IMR-90 (cell line): ENCODE results near the gene CDK1. TPM values are rescaled to one million over a fixed set of nuclear protein-coding genes. Genes with fewer than 3 reads are reported as not detected.

Experiments used
- ATAC-seq: fragments of 200-7000 bp; cut with Tn5 transposase; 2 replicates; pipeline ENCODE4 v1.9.1; 2020; ENCODE audit warnings: low read depth, mild to moderate bottlenecking, moderate library complexity
- BruUV-seq: library from RNA; stranded (reverse); fragments of 400-500 nt; replicated peaks from 2 replicates; lab custom pipeline; 2021; lab: Mats Ljungman, UMichigan
- CTCF ChIA-PET: fragments of 300-600 bp; formaldehyde crosslinking; extraction: SDS; loops from one replicate; lab custom pipeline; 2021; ENCODE audit warnings: antibody characterized with exemption; lab: Yijun Ruan, JAX
- POLR2A ChIA-PET: fragments of 300-600 bp; sonication (Branson Sonifier 250); formaldehyde crosslinking; loops from one replicate; lab custom pipeline; 2022; ENCODE audit warnings: antibody characterized with exemption; ENCODE audit not compliant: unreplicated experiment; lab: Charles Lee
- DNase-seq: peaks from one replicate; pipeline ENCODE4 v3.0.0; 2013
- H2AFZ ChIP-seq: replicated peaks from 2 replicates; pipeline ENCODE3; 2013; ENCODE audit warnings: low read length, mild to moderate bottlenecking; ENCODE audit not compliant: poor library complexity
- H2AK5ac ChIP-seq: 2 replicates; pipeline ENCODE4 v1.6.1; 2013; ENCODE audit warnings: low read depth, low read length, inconsistent platforms
- H2AK9ac ChIP-seq: replicated peaks from 2 replicates; pipeline ENCODE3; 2013; ENCODE audit warnings: mild to moderate bottlenecking, low read depth, low read length, moderate library complexity; ENCODE audit not compliant: poor library complexity
- H2BK120ac ChIP-seq: 2 replicates; pipeline ENCODE4 v1.6.1; 2013; ENCODE audit warnings: low read depth, low read length, inconsistent platforms
- H2BK15ac ChIP-seq: 3 replicates; pipeline ENCODE4 v1.6.1; 2013; ENCODE audit warnings: low read depth, low read length, inconsistent platforms
- H2BK20ac ChIP-seq: 2 replicates; pipeline ENCODE4 v1.6.1; 2013; ENCODE audit warnings: low read depth, mild to moderate bottlenecking, inconsistent platforms, low read length, moderate library complexity
- H2BK5ac ChIP-seq: 2 replicates; pipeline ENCODE4 v1.6.1; 2013; ENCODE audit warnings: mild to moderate bottlenecking, low read depth, low read length, inconsistent platforms; ENCODE audit not compliant: poor library complexity, severe bottlenecking
- H3K14ac ChIP-seq: replicated peaks from 2 replicates; pipeline ENCODE4 v1.6.1; 2013; ENCODE audit warnings: low read depth, low read length, inconsistent platforms
- H3K18ac ChIP-seq: 2 replicates; pipeline ENCODE4 v1.6.1; 2013; ENCODE audit warnings: low read depth, low read length, control low read depth
- H3K23ac ChIP-seq: 2 replicates; pipeline ENCODE4 v1.6.1; 2013; ENCODE audit warnings: low read depth, low read length, inconsistent platforms
- H3K27ac ChIP-seq: 2 replicates; pipeline ENCODE4 v1.5.1; 2013; ENCODE audit warnings: mild to moderate bottlenecking, control low read depth, low read length; ENCODE audit not compliant: insufficient read depth
- H3K27me3 ChIP-seq: 2 replicates; pipeline ENCODE4 v1.6.1; 2013; ENCODE audit warnings: low read length; ENCODE audit not compliant: control insufficient read depth, insufficient read depth
- H3K36me3 ChIP-seq: 2 replicates; pipeline ENCODE4 v1.6.1; 2013; ENCODE audit warnings: low read length, mixed read lengths; ENCODE audit not compliant: control insufficient read depth, insufficient read depth
- H3K4ac ChIP-seq: 2 replicates; pipeline ENCODE4 v1.6.1; 2013; ENCODE audit warnings: low read depth, low read length, inconsistent platforms
- H3K4me1 ChIP-seq: 2 replicates; pipeline ENCODE4 v1.6.1; 2013; ENCODE audit warnings: low read length, mixed read lengths; ENCODE audit not compliant: control insufficient read depth, insufficient read depth
- H3K4me2 ChIP-seq: 2 replicates; pipeline ENCODE4 v1.6.1; 2013; ENCODE audit warnings: low read depth, mild to moderate bottlenecking, control low read depth, low read length, moderate library complexity
- H3K4me3 ChIP-seq: 2 replicates; pipeline ENCODE4 v1.5.1; 2013; ENCODE audit warnings: low read depth, mild to moderate bottlenecking, control low read depth, low read length, moderate library complexity; ENCODE audit not compliant: insufficient read depth
- H3K56ac ChIP-seq: 2 replicates; pipeline ENCODE4 v1.6.1; 2013; ENCODE audit warnings: low read length, inconsistent platforms; ENCODE audit not compliant: insufficient read depth; ENCODE audit errors: extremely low read depth
- H3K79me1 ChIP-seq, 2 experiments: 2 replicates each; pipeline ENCODE4 v1.6.1; 2013; ENCODE audit warnings: low read length in 2 of 2, inconsistent platforms in 1 of 2, low read depth in 1 of 2
- H3K9ac ChIP-seq: 2 replicates; pipeline ENCODE4 v1.6.1; 2013; ENCODE audit warnings: low read depth, low read length, control low read depth
- H3K9me1 ChIP-seq: 2 replicates; pipeline ENCODE4 v1.6.1; 2013; ENCODE audit warnings: low read length, inconsistent platforms; ENCODE audit not compliant: insufficient read depth
- H3K9me3 ChIP-seq: 2 replicates; pipeline ENCODE4 v1.6.1; 2013; ENCODE audit warnings: low read length; ENCODE audit not compliant: control insufficient read depth, insufficient read depth
- H4K20me1 ChIP-seq: 2 replicates; pipeline ENCODE4 v1.6.1; 2013; ENCODE audit warnings: low read length, inconsistent platforms; ENCODE audit not compliant: insufficient read depth
- H4K5ac ChIP-seq: 2 replicates; pipeline ENCODE4 v1.6.1; 2013; ENCODE audit warnings: mild to moderate bottlenecking, low read depth, low read length, control low read depth
- H4K8ac ChIP-seq, 2 experiments: 2 replicates each; pipeline ENCODE4 v1.6.1; 2013; ENCODE audit warnings: low read depth in 2 of 2, low read length in 2 of 2, control low read depth in 1 of 2, inconsistent platforms in 1 of 2
- H4K91ac ChIP-seq: 2 replicates; pipeline ENCODE4 v1.6.1; 2013; ENCODE audit warnings: low read depth, low read length, inconsistent platforms; ENCODE audit not compliant: insufficient read depth
- BHLHE40 ChIP-seq: fragments of 150-350 bp; IDR thresholded peaks from 2 replicates; pipeline ENCODE4 v1.6.1; 2016; ENCODE audit warnings: mild to moderate bottlenecking, low read depth, low read length
- CEBPB ChIP-seq: IDR thresholded peaks from 2 replicates; pipeline ENCODE4 v1.6.1; 2012; ENCODE audit warnings: low read depth, low read length, improper control_type of control experiment
- CHD1 ChIP-seq: IDR thresholded peaks from 2 replicates; pipeline ENCODE4 v1.6.1; 2012; ENCODE audit warnings: low read depth, low read length, improper control_type of control experiment
- FOS ChIP-seq: fragments of 150-350 bp; IDR thresholded peaks from 2 replicates; pipeline ENCODE4 v1.6.1; 2016; ENCODE audit warnings: low read depth, low read length
- MXI1 ChIP-seq: IDR thresholded peaks from 2 replicates; pipeline ENCODE4 v1.6.1; 2012; ENCODE audit warnings: low read depth, mild to moderate bottlenecking, low read length, moderate library complexity, borderline replicate concordance
- NFE2L2 ChIP-seq: fragments of 150-350 bp; IDR thresholded peaks from 2 replicates; pipeline ENCODE4 v1.6.1; 2016; ENCODE audit warnings: low read depth, mild to moderate bottlenecking, low read length
- POLR2A ChIP-seq: IDR thresholded peaks from 2 replicates; pipeline ENCODE4 v1.6.1; 2012; ENCODE audit warnings: mild to moderate bottlenecking, low read depth, low read length
- RAD21 ChIP-seq: IDR thresholded peaks from 2 replicates; pipeline ENCODE4 v1.6.1; 2012; ENCODE audit warnings: low read length, improper control_type of control experiment
- RFX5 ChIP-seq: IDR thresholded peaks from 2 replicates; pipeline ENCODE4 v1.8.0; 2012; ENCODE audit warnings: low read depth, mild to moderate bottlenecking, low read length, moderate library complexity
- SMC3 ChIP-seq: fragments of 150-350 bp; IDR thresholded peaks from 2 replicates; pipeline ENCODE4 v1.6.1; 2016; ENCODE audit warnings: low read depth, mild to moderate bottlenecking, antibody characterized with exemption, low read length, moderate library complexity
- WGBS, 2 experiments: methylation state at CpG; one replicate each; pipeline versions ENCODE4 v1.1.5 to v1.1.7; 2013; ENCODE audit warnings: missing lambda C conversion rate in 2 of 2; ENCODE audit not compliant: insufficient read length in 1 of 2; ENCODE audit errors: extremely low coverage in 2 of 2; 5-methylcytosine and 5-hydroxymethylcytosine counted together
- dilution Hi-C: fragments of 300-500 bp; cut with HindIII; formaldehyde crosslinking; loops from one replicate; pipeline ENCODE4 v1.14.3; 2018; ENCODE audit warnings: low sequenced_read_pairs; ENCODE audit not compliant: unreplicated experiment
- in situ Hi-C: fragments of 300-500 bp; cut with MboI; formaldehyde crosslinking; loops from 3 replicates; pipeline ENCODE4 v1.14.3; 2019; ENCODE audit warnings: low sequenced_read_pairs, inconsistent platforms, mixed read lengths
- intact Hi-C: fragments of 100-400 bp; cut with micrococcal nuclease; formaldehyde crosslinking; loops from 2 replicates; pipeline ENCODE4 v1.10.0; 2022
- polyA plus RNA-seq, 3 experiments: library from polyadenylated mRNA; depleted of rRNA; stranded (reverse); fragments of >200 nt; gene quantifications; 2 replicates each; pipeline ENCODE4 v1.2.3, GENCODE V29; 2012; ENCODE audit warnings: low replicate concordance in 1 of 3
- total RNA-seq: library from RNA; depleted of rRNA; stranded (reverse); fragments of >200 nt; gene quantifications from 2 replicates; pipeline ENCODE4 v1.2.3, GENCODE V29; 2012
- TF ChIP-seq, protein P1 (sequence below): fragments of 150-350 bp; IDR thresholded peaks from 2 replicates; pipeline ENCODE4 v1.6.1; 2017; ENCODE audit warnings: mild to moderate bottlenecking, antibody characterized with exemption, low read length, low read depth
- TF ChIP-seq, protein P2 (sequence below): fragments of 150-350 bp; IDR thresholded peaks from 2 replicates; pipeline ENCODE4 v1.6.1; 2016; ENCODE audit warnings: low read depth, mild to moderate bottlenecking, low read length, moderate library complexity, borderline replicate concordance

The CDK1 gene
- total and polyA plus RNA-seq, 2 of the 4 experiments (the other 2 are of a cell fraction), result 21.9 to 28.1 TPM

DNA sequence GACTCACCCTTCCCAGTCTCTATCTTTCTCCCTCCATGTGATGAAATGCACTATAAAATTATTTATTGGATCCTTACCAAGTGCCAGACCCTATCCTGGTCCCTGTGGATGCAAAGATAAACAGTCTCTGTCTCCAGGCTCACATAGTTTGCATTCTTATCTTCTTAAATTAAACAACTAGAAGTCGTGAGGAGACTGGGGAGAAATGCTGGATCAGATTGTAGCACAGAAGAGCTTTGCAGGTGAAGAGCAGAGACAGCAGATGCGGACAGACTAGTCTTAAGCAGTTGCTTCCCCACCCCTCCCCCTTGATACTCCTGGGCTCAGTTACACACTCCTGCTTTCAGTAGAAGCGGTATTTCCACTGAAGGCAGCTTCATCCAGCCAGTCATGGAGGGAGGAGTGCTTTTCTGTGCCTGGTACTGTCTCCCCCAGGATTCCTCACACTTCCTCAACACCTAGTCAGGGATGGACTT is 20.8 kb upstream of the CDK1 start:
- no peak overlapping the region for H2AFZ ChIP-seq

More for the DNA sequence above, 20.8 kb upstream of the CDK1 start:
- H4K91ac ChIP-seq, result 0 out of 2 replicates have a peak overlapping the region, but pooled peaks have one; percentile 48
- H3K36me3 ChIP-seq, result no peaks in the 10 kb centered on the region
- in situ Hi-C loops, result loop anchor here (25.0 kb wide), 1 partner anchor 295 kb away; no protein-coding TSS in a partner anchor
- no peak overlapping the region for H3K14ac ChIP-seq
- TF ChIP-seq, protein P1, sequence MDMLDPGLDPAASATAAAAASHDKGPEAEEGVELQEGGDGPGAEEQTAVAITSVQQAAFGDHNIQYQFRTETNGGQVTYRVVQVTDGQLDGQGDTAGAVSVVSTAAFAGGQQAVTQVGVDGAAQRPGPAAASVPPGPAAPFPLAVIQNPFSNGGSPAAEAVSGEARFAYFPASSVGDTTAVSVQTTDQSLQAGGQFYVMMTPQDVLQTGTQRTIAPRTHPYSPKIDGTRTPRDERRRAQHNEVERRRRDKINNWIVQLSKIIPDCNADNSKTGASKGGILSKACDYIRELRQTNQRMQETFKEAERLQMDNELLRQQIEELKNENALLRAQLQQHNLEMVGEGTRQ, result no peak
- TF ChIP-seq FOS (no peak), NFE2L2 (no peak), CHD1 (no peak), CEBPB (no peak), MXI1 (no peak), RFX5 (no peak), POLR2A (no peak), BHLHE40 (no peak), RAD21 (no peak), SMC3 (no peak)
- TF ChIP-seq, protein P2, sequence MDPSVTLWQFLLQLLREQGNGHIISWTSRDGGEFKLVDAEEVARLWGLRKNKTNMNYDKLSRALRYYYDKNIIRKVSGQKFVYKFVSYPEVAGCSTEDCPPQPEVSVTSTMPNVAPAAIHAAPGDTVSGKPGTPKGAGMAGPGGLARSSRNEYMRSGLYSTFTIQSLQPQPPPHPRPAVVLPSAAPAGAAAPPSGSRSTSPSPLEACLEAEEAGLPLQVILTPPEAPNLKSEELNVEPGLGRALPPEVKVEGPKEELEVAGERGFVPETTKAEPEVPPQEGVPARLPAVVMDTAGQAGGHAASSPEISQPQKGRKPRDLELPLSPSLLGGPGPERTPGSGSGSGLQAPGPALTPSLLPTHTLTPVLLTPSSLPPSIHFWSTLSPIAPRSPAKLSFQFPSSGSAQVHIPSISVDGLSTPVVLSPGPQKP, result no peak
- POLR2A ChIA-PET, result no interaction called here
- H2BK5ac ChIP-seq, result no peak overlapping the region
- H3K79me1 ChIP-seq, result no peaks in the 10 kb centered on the region
- H2BK15ac ChIP-seq, result no peak overlapping the region; the same call in 2 of the 3 replicates
- H3K9ac ChIP-seq, result no peak overlapping the region
- H2BK120ac ChIP-seq, result no peak overlapping the region; the same call in 1 of the 2 replicates
- no peak overlapping the region for H3K23ac ChIP-seq
- no peaks in the 10 kb centered on the region for H3K9me1 ChIP-seq
- ATAC-seq, result peak; percentile 75
- H3K4me1 ChIP-seq, result peaks cover 2% of the 10 kb centered on the region; the same call in 1 of the 2 replicates
- H4K5ac ChIP-seq, result no peak overlapping the region
- H3K4me3 ChIP-seq, result no peak overlapping the region
- dilution Hi-C loops, result no loop called here
- no peak overlapping the region for H2AK9ac ChIP-seq
- no peak overlapping the region for H4K8ac ChIP-seq
- H3K27ac ChIP-seq, result no peak overlapping the region
- no peak overlapping the region for H3K18ac ChIP-seq
- H3K27me3 ChIP-seq, result no peaks in the 10 kb centered on the region; the same call in none of the 2 replicates
- WGBS, 2 experiments, result no CpG with 5 or more reads among the region's 3 CpGs
- intact Hi-C loops, result no loop called here
- no peak overlapping the region for H2BK20ac ChIP-seq
- no peak overlapping the region for H3K56ac ChIP-seq
- peak; percentile 6 for DNase-seq
- H4K20me1 ChIP-seq, result no peaks in the 10 kb centered on the region
- H2AK5ac ChIP-seq, result no peak overlapping the region
- H3K4me2 ChIP-seq, result peak overlapping the region; percentile 1; the same call in 1 of the 2 replicates
- CTCF ChIA-PET, result no interaction called here
- BruUV-seq, result no TSS peak
- no peaks in the 10 kb centered on the region for H3K9me3 ChIP-seq
- H3K4ac ChIP-seq, result peak overlapping the region; percentile 48
